GM12875 (cell line): Measurements from ENCODE around the gene AP1AR.
"Not testable (repeated sequence)": the region's sequence is repeated elsewhere in the genome, so short reads cannot be mapped to it uniquely, and the experiment has no call there.

ENCODE experiments used
- H3K4me3 ChIP-seq: one replicate; pipeline ENCODE4 v1.5.1; 2011; ENCODE audit warnings: low read depth, low read length, control low read depth
- CTCF ChIP-seq: IDR thresholded peaks from 2 replicates; pipeline ENCODE4 v1.5.1; 2011; ENCODE audit warnings: low read depth, mild to moderate bottlenecking, control low read depth, inconsistent platforms, low read length, moderate library complexity, borderline replicate concordance; ENCODE audit not compliant: insufficient read depth

Gene AP1AR

GRCh38 chr4:112299721-112300120, 68.1 kb downstream of the AP1AR start:
- no peak for TF ChIP-seq CTCF
- H3K4me3 ChIP-seq = no peak overlapping the region

- H3K4me3 ChIP-seq = no peak overlapping the region
- no peak for TF ChIP-seq CTCF
Observed at GRCh38 chr4:112302320-112303274, 71.0 kb downstream of the AP1AR start.

- not testable (repeated sequence) for H3K4me3 ChIP-seq
Observed at GRCh38 chr4:112305477-112305876, 73.9 kb downstream of the AP1AR start.

- H3K4me3 ChIP-seq = not testable (repeated sequence)
Observed at GRCh38 chr4:112309263-112309791, 77.7 kb downstream of the AP1AR start.

GRCh38 chr4:112311516-112311915, 79.9 kb downstream of the AP1AR start:
- no peak for TF ChIP-seq CTCF
- no peak overlapping the region for H3K4me3 ChIP-seq

- H3K4me3 ChIP-seq = peak overlapping the region; percentile 21
- no peak for TF ChIP-seq CTCF
Observed at GRCh38 chr4:112312610-112313239, 81.1 kb downstream of the AP1AR start.

- H3K4me3 ChIP-seq = no peak overlapping the region
- no peak for TF ChIP-seq CTCF
Observed at GRCh38 chr4:112315446-112315845, 83.9 kb downstream of the AP1AR start.

- H3K4me3 ChIP-seq = no peak overlapping the region
- TF ChIP-seq CTCF = no peak
Observed at GRCh38 chr4:112316360-112316759, 84.8 kb downstream of the AP1AR start.
